ENCODE results near the gene ABCD1. TPM values are rescaled to one million over a fixed set of nuclear protein-coding genes. Genes with fewer than 3 reads are reported as not detected.

Gene ABCD1
- total RNA-seq, 1 experiment from 2014 or later, result 1.9 TPM

DNA sequence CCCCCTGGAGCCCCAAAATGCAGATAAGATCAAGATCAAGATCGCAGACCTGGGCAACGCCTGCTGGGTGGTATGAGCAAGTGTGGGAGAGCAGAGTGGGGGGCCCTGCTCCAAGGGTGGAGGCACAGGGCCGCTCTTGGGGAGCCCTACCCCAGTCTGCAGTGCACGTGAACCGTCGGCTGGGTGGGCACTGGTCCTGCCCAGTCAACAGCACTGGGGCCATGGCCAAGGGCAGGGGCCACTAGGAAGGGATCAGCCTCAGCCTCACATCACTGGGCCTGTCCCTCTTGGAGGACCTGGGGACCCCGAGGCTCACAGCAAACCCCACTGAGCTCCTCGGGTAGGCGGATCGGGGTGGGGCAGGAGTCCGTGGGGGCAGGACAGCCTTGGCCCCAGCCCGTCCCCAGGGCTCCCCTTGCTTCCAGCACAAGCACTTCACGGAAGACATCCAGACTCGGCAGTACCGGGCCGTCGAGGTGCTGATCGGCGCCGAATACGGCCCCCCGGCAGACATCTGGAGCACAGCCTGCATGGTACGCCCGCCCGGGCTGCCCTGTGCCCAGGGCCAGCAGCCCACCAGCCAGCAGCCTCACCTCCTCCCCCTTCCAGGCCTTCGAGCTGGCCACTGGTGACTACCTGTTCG, 59.8 kb downstream of the ABCD1 start:
- no peaks in the 10 kb centered on the region for H3K9me2 ChIP-seq (replicated peaks; ENCODE audit: insufficient read depth, low read length)
- H4K20me1 ChIP-seq (ENCODE audit: insufficient read depth, low read depth, low read length), result no peaks in the 10 kb centered on the region
- H3K79me2 ChIP-seq (ENCODE audit: low read length), result no peaks in the 10 kb centered on the region
- H3K27me3 ChIP-seq (ENCODE audit: low read length), result no peaks in the 10 kb centered on the region
- H3K9me3 ChIP-seq (ENCODE audit: low read length), result no peaks in the 10 kb centered on the region
- H3K4me1 ChIP-seq (ENCODE audit: low read length), result no peaks in the 10 kb centered on the region
- no peak overlapping the region for H2AFZ ChIP-seq (ENCODE audit: low read length)
- H3K9ac ChIP-seq (ENCODE audit: low read length), result no peak overlapping the region
- H3K36me3 ChIP-seq (ENCODE audit: insufficient read depth, low read length), result no peaks in the 10 kb centered on the region
- H3K27ac ChIP-seq (ENCODE audit: low read length), result no peak overlapping the region
- H3K4me2 ChIP-seq (ENCODE audit: low read depth, low read length, poor library complexity, severe bottlenecking), result no peak overlapping the region
- no peak for DNase-seq
- H3K4me3 ChIP-seq (ENCODE audit: low read length), result no peak overlapping the region

DNA sequence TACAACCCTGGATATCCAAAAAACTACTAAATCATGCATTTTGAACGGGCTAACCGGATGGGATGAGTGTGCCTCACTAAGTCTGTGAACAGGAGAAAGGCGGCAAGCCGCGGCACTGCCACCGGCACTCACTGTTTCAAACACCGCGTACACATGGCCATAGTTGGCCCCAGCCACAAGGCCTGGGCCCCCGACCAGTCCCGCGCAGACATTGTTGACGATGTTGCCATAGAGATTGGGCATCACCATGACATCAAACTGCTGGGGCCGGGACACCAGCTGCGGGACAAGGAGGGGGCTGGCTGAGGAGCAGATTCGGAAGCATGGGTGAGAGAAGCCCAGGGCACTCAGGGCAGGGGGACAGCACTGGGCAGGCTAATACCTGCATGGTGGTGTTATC, 62.0 kb downstream of the ABCD1 start:
- Histone ChIP-seq H3K9me3 (ENCODE audit: low read length) (no peaks in the 10 kb centered on the region), H3K4me2 (ENCODE audit: low read depth, low read length, poor library complexity, severe bottlenecking) (no peak overlapping the region), H3K79me2 (ENCODE audit: low read length) (peaks cover 2% of the 10 kb centered on the region; the same call in 1 of the 2 replicates), H3K4me1 (ENCODE audit: low read length) (no peaks in the 10 kb centered on the region), H3K4me3 (ENCODE audit: low read length) (no peak overlapping the region), H3K36me3 (ENCODE audit: insufficient read depth, low read length) (no peaks in the 10 kb centered on the region), H3K9ac (ENCODE audit: low read length) (no peak overlapping the region), H3K9me2 (replicated peaks; ENCODE audit: insufficient read depth, low read length) (no peaks in the 10 kb centered on the region), H4K20me1 (ENCODE audit: insufficient read depth, low read depth, low read length) (0 out of 2 replicates have a peak, but pooled peaks cover 4% of the 10 kb centered on the region), H2AFZ (ENCODE audit: low read length) (no peak overlapping the region), H3K27ac (ENCODE audit: low read length) (no peak overlapping the region), H3K27me3 (ENCODE audit: low read length) (no peaks in the 10 kb centered on the region)
- DNase-seq, result no peak

DNA sequence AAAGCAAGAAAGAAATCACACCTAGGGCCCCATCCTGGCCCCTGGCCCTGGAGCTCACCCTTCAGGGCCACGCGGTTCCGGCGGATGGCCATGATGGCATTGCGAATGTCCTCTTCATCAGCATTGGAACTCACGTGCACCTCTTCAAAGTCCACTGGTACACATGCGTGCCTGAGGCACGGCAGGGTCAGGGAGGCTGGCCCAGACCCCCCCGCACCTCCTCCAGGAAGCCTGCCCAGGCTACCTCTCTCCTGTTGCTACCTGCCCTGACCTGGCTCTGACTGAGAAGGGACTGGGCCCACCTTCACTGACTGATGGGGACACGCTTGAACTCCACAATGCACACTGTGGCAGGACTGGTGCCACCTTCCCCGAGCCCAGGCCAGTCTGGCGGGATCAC, 65.0 kb downstream of the ABCD1 start:
- H4K20me1 ChIP-seq (ENCODE audit: insufficient read depth, low read depth, low read length), result 0 out of 2 replicates have a peak, but pooled peaks cover 4% of the 10 kb centered on the region

DNA sequence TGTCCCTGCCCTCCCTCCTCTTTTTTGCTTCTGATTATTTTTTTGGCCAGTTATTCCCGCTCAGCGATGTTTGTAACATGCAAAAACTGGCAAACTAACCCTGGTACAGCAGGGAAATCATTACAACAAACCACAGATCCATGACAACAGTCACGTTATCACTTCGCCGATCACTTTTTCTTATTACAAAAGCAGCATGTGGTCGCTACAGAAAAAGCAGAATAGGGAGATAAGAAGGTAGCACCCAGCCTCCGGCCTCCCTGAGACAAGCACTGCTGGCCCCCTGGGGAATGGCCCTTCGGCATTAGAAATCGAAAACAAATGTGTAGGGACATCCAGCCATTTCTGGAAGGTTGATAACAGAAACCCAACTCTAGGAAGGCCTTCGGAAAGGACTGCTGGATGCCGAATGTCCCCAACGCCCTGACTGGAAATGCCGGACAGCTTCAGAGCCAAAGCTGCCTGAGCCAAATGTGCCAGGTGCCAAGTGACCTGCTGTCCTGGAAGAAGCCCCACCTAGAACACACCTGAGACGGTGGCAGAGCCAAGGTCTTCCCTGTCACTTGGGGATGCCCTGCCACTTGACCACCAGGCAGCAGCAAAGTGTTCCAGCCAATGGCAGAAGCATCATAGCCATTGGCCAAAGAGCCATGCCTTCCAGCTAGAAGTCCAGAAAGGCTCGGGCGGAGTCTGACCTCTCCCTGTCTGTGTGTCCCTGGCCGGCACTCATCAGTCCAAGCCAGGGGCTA, 66.6 kb downstream of the ABCD1 start:
- Histone ChIP-seq H2AFZ (ENCODE audit: low read length) (no peak overlapping the region), H3K4me3 (ENCODE audit: low read length) (no peak overlapping the region), H3K36me3 (ENCODE audit: insufficient read depth, low read length) (no peaks in the 10 kb centered on the region), H3K4me2 (ENCODE audit: low read depth, low read length, poor library complexity, severe bottlenecking) (no peak overlapping the region), H3K79me2 (ENCODE audit: low read length) (peaks cover 35% of the 10 kb centered on the region), H3K27me3 (ENCODE audit: low read length) (no peaks in the 10 kb centered on the region), H3K9me2 (replicated peaks; ENCODE audit: insufficient read depth, low read length) (no peaks in the 10 kb centered on the region), H3K9me3 (ENCODE audit: low read length) (no peaks in the 10 kb centered on the region), H3K4me1 (ENCODE audit: low read length) (peaks cover 17% of the 10 kb centered on the region), H3K27ac (ENCODE audit: low read length) (no peak overlapping the region), H3K9ac (ENCODE audit: low read length) (no peak overlapping the region), H4K20me1 (ENCODE audit: insufficient read depth, low read depth, low read length) (peaks cover 10% of the 10 kb centered on the region; the same call in 1 of the 2 replicates)
- DNase-seq, result no peak

More for the DNA sequence above, 65.0 kb downstream of the ABCD1 start:
- no peak overlapping the region for H2AFZ ChIP-seq (ENCODE audit: low read length)
- no peak overlapping the region for H3K4me3 ChIP-seq (ENCODE audit: low read length)
- DNase-seq, result no peak
- no peak overlapping the region for H3K9ac ChIP-seq (ENCODE audit: low read length)
- H3K9me2 ChIP-seq (replicated peaks; ENCODE audit: insufficient read depth, low read length), result no peaks in the 10 kb centered on the region
- H3K4me2 ChIP-seq (ENCODE audit: low read depth, low read length, poor library complexity, severe bottlenecking), result no peak overlapping the region
- no peak overlapping the region for H3K27ac ChIP-seq (ENCODE audit: low read length)
- peaks cover 25% of the 10 kb centered on the region for H3K79me2 ChIP-seq (ENCODE audit: low read length)
- no peaks in the 10 kb centered on the region for H3K36me3 ChIP-seq (ENCODE audit: insufficient read depth, low read length)
- H3K9me3 ChIP-seq (ENCODE audit: low read length), result no peaks in the 10 kb centered on the region
- H3K4me1 ChIP-seq (ENCODE audit: low read length), result peaks cover 7% of the 10 kb centered on the region
- H3K27me3 ChIP-seq (ENCODE audit: low read length), result no peaks in the 10 kb centered on the region

DNA sequence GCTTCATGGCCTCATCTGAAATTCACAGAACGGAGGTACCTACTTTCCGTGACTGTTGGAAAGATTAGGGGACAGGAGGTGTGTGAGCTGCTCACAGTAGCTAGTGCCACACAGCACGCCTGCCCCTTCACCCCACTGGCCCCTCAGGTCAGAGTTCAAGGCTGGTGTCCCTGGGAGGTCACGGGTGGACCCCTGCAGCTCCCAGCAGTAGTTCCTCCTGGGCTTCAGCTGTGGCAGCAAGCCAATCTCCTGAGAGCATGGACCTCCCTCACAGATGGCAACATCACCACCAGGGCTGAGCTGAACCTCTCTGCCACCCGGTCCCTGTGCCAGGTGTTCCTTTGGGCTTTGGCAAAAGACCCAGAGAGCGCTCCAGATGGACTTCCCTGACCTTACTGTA, 67.7 kb downstream of the ABCD1 start:
- Histone ChIP-seq H3K4me2 (ENCODE audit: low read depth, low read length, poor library complexity, severe bottlenecking) (peak overlapping the region; percentile 74), H3K79me2 (ENCODE audit: low read length) (peaks cover 35% of the 10 kb centered on the region), H3K9me2 (replicated peaks; ENCODE audit: insufficient read depth, low read length) (no peaks in the 10 kb centered on the region), H3K27me3 (ENCODE audit: low read length) (no peaks in the 10 kb centered on the region), H4K20me1 (ENCODE audit: insufficient read depth, low read depth, low read length) (peaks cover 10% of the 10 kb centered on the region; the same call in 1 of the 2 replicates), H2AFZ (ENCODE audit: low read length) (no peak overlapping the region), H3K4me1 (ENCODE audit: low read length) (peaks cover 17% of the 10 kb centered on the region), H3K9me3 (ENCODE audit: low read length) (no peaks in the 10 kb centered on the region), H3K27ac (ENCODE audit: low read length) (no peak overlapping the region), H3K9ac (ENCODE audit: low read length) (peak overlapping the region; percentile 81), H3K36me3 (ENCODE audit: insufficient read depth, low read length) (no peaks in the 10 kb centered on the region; the same call in 1 of the 2 replicates), H3K4me3 (ENCODE audit: low read length) (peak overlapping the region; percentile 80; the same call in 1 of the 2 replicates)
- no peak for DNase-seq

DNA sequence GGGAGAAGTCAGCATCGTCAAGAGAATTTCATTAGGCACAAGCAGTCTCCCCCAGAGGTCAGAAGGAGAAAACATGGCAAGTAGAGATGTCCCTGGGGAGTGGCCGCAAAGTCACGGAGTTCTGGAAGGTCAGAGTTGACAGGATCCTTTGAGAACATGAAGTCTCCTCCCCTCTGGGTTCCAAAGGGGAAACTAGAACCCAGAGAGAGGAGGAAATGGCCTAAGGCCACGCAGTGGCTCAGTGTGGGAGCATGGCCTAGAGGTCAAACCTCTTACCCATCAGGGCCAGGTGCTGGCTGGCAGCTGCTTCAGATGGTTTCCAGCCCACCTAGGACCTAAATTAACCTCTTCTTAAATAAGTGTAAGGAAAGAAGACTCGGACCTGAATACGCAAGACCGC, 68.6 kb downstream of the ABCD1 start:
- Histone ChIP-seq H4K20me1 (ENCODE audit: insufficient read depth, low read depth, low read length) (peaks cover 10% of the 10 kb centered on the region; the same call in 1 of the 2 replicates), H3K4me1 (ENCODE audit: low read length) (peaks cover 17% of the 10 kb centered on the region), H3K9me3 (ENCODE audit: low read length) (no peaks in the 10 kb centered on the region), H3K27me3 (ENCODE audit: low read length) (no peaks in the 10 kb centered on the region), H3K79me2 (ENCODE audit: low read length) (peaks cover 35% of the 10 kb centered on the region), H3K4me2 (ENCODE audit: low read depth, low read length, poor library complexity, severe bottlenecking) (peak overlapping the region; percentile 74), H3K4me3 (ENCODE audit: low read length) (peak overlapping the region; percentile 80), H2AFZ (ENCODE audit: low read length) (no peak overlapping the region), H3K27ac (ENCODE audit: low read length) (peak overlapping the region; percentile 69; the same call in 1 of the 2 replicates), H3K36me3 (ENCODE audit: insufficient read depth, low read length) (no peaks in the 10 kb centered on the region; the same call in 1 of the 2 replicates), H3K9ac (ENCODE audit: low read length) (peak overlapping the region; percentile 81), H3K9me2 (replicated peaks; ENCODE audit: insufficient read depth, low read length) (no peaks in the 10 kb centered on the region)
- peak; percentile 70 for DNase-seq

Other genes starting within 250 kb of the ABCD1 start
- not detected in 2 replicates for gene BGN, start 229.9 kb upstream of the ABCD1 start, total RNA-seq (2014; rRNA removed; shearing (Covaris generic); ENCODE audit: low replicate concordance)
- gene ATP2B3, start 207.2 kb upstream of the ABCD1 start, total RNA-seq (2014; rRNA removed; shearing (Covaris generic); ENCODE audit: low replicate concordance), result not detected in 2 replicates
- gene CCNQ, start 125.7 kb upstream of the ABCD1 start, total RNA-seq (2014; rRNA removed; shearing (Covaris generic); ENCODE audit: low replicate concordance), result 29.1 and 55.4 TPM in 2 replicates
- not detected in 2 replicates for gene DUSP9, start 77.7 kb upstream of the ABCD1 start, total RNA-seq (2014; rRNA removed; shearing (Covaris generic); ENCODE audit: low replicate concordance)
- gene PNCK, start 51.0 kb upstream of the ABCD1 start, total RNA-seq (2014; rRNA removed; shearing (Covaris generic); ENCODE audit: low replicate concordance), result not detected in 2 replicates
- gene SLC6A8, start 36.9 kb upstream of the ABCD1 start, total RNA-seq (2014; rRNA removed; shearing (Covaris generic); ENCODE audit: low replicate concordance), result 0.14 TPM in 1 of 2 replicates, not detected in the other
- gene BCAP31, start 469 bp upstream of the ABCD1 start, total RNA-seq (2014; rRNA removed; shearing (Covaris generic); ENCODE audit: low replicate concordance), result 99.7 and 110 TPM in 2 replicates
- gene PLXNB3, start 39.4 kb downstream of the ABCD1 start, total RNA-seq (2014; rRNA removed; shearing (Covaris generic); ENCODE audit: low replicate concordance), result not detected in 2 replicates
- gene SRPK3, start 56.2 kb downstream of the ABCD1 start, total RNA-seq (2014; rRNA removed; shearing (Covaris generic); ENCODE audit: low replicate concordance), result not detected in 2 replicates
- gene IDH3G, start 69.5 kb downstream of the ABCD1 start, total RNA-seq (2014; rRNA removed; shearing (Covaris generic); ENCODE audit: low replicate concordance), result 46.5 and 80.7 TPM in 2 replicates
- gene SSR4, start 69.8 kb downstream of the ABCD1 start, total RNA-seq (2014; rRNA removed; shearing (Covaris generic); ENCODE audit: low replicate concordance), result 249 and 310 TPM in 2 replicates
- not detected in 2 replicates for gene PDZD4, start 105.7 kb downstream of the ABCD1 start, total RNA-seq (2014; rRNA removed; shearing (Covaris generic); ENCODE audit: low replicate concordance)
- gene L1CAM, start 161.3 kb downstream of the ABCD1 start, total RNA-seq (2014; rRNA removed; shearing (Covaris generic); ENCODE audit: low replicate concordance), result not detected in 2 replicates
- gene AVPR2, start 179.8 kb downstream of the ABCD1 start, total RNA-seq (2014; rRNA removed; shearing (Covaris generic); ENCODE audit: low replicate concordance), result not detected in 2 replicates
- gene ARHGAP4, start 201.4 kb downstream of the ABCD1 start, total RNA-seq (2014; rRNA removed; shearing (Covaris generic); ENCODE audit: low replicate concordance), result 104 and 218 TPM in 2 replicates
- gene NAA10, start 210.2 kb downstream of the ABCD1 start, total RNA-seq (2014; rRNA removed; shearing (Covaris generic); ENCODE audit: low replicate concordance), result 103 and 144 TPM in 2 replicates
- gene RENBP, start 219.8 kb downstream of the ABCD1 start, total RNA-seq (2014; rRNA removed; shearing (Covaris generic); ENCODE audit: low replicate concordance), result 0.22 and 0.26 TPM in 2 replicates
- gene HCFC1, start 247.0 kb downstream of the ABCD1 start, total RNA-seq (2014; rRNA removed; shearing (Covaris generic); ENCODE audit: low replicate concordance), result 16.8 and 29.4 TPM in 2 replicates
- 1.5 and 3.9 TPM in 2 replicates for gene TMEM187, start 247.9 kb downstream of the ABCD1 start, total RNA-seq (2014; rRNA removed; shearing (Covaris generic); ENCODE audit: low replicate concordance)